CD4-positive, alpha-beta T cell (primary cell): ENCODE data around the gene PTPRD. TPM values are rescaled to one million over a fixed set of nuclear protein-coding genes. Genes with fewer than 3 reads are reported as not detected.

Experiments used
- ATAC-seq: fragments of 200-7000 bp; cut with Tn5 transposase; one replicate; pipeline ENCODE4 v1.10.0; 2022; ENCODE audit warnings: mild to moderate bottlenecking; ENCODE audit not compliant: poor library complexity
- CTCF ChIA-PET: fragments of 350-600 bp; sonication (Branson Sonifier 250); formaldehyde crosslinking; loops from one replicate; lab custom pipeline; 2021; ENCODE audit warnings: antibody characterized with exemption, inconsistent platforms; lab: Charles Lee
- POLR2A ChIA-PET: fragments of 350-600 bp; sonication (Branson Sonifier 250); formaldehyde crosslinking; loops from one replicate; lab custom pipeline; 2021; ENCODE audit warnings: antibody characterized with exemption, inconsistent platforms; lab: Charles Lee
- DNase-seq, 14 experiments: peaks; one replicate each; pipeline ENCODE4 v3.0.0-alpha.2; 2013 to 2020; ENCODE audit warnings: mixed read lengths in 2 of 14
- H3K27ac ChIP-seq, 2 donors: one replicate each; pipeline versions ENCODE4 v1.5.1 to v1.7.0; 2013; ENCODE audit warnings: low read length in 2 of 2, low read depth in 1 of 2, mild to moderate bottlenecking in 1 of 2
- H3K27me3 ChIP-seq, 2 experiments: 1 replicate in 1 of 2; 2 replicates in 1 of 2; pipeline versions ENCODE4 v1.6.1 to v1.7.0; 2013; ENCODE audit warnings: low read length in 2 of 2, control low read depth in 1 of 2, mild to moderate bottlenecking in 1 of 2, moderate library complexity in 1 of 2; ENCODE audit not compliant: insufficient read depth in 2 of 2, control insufficient read depth in 1 of 2
- H3K36me3 ChIP-seq: one replicate; pipeline ENCODE4 v1.6.1; 2013; ENCODE audit warnings: low read length, control low read depth; ENCODE audit not compliant: insufficient read depth
- H3K4me1 ChIP-seq: one replicate; pipeline ENCODE4 v1.6.1; 2013; ENCODE audit warnings: low read length, control low read depth; ENCODE audit not compliant: insufficient read depth
- H3K4me3 ChIP-seq: one replicate; pipeline ENCODE4 v1.5.1; 2013; ENCODE audit warnings: mild to moderate bottlenecking, low read length, moderate library complexity
- H3K9me3 ChIP-seq, 2 experiments: 1 replicate in 1 of 2; 2 replicates in 1 of 2; pipeline versions ENCODE4 v1.6.1 to v1.7.0; 2013; ENCODE audit warnings: low read length in 2 of 2, mild to moderate bottlenecking in 2 of 2, control low read depth in 1 of 2, moderate library complexity in 1 of 2; ENCODE audit not compliant: control insufficient read depth in 1 of 2, insufficient read depth in 1 of 2
- H3K27ac Mint-ChIP-seq: one replicate; pipeline ENCODE4 v1.8.0; 2020; ENCODE audit warnings: mixed read lengths
- H3K27me3 Mint-ChIP-seq: one replicate; pipeline ENCODE4 v1.8.0; 2021; ENCODE audit warnings: mixed read lengths
- H3K36me3 Mint-ChIP-seq: one replicate; pipeline ENCODE4 v1.8.0; 2021; ENCODE audit warnings: low read depth, mixed read lengths
- H3K4me1 Mint-ChIP-seq: one replicate; pipeline ENCODE4 v1.8.0; 2021; ENCODE audit warnings: low read depth, mixed read lengths
- H3K4me3 Mint-ChIP-seq: one replicate; pipeline ENCODE4 v1.8.0; 2020; ENCODE audit warnings: mild to moderate bottlenecking, mixed read lengths
- H3K9me3 Mint-ChIP-seq: one replicate; pipeline ENCODE4 v1.8.0; 2020; ENCODE audit warnings: mixed read lengths
- intact Hi-C, 2 experiments: fragments of 100-400 bp; cut with DNase I in 1 of 2; cut with micrococcal nuclease in 1 of 2; formaldehyde crosslinking; loops; one replicate each; pipeline versions ENCODE4 v1.15.1 to v1.9.0; 2023 to 2025; cut with DNase I, micrococcal nuclease
- total RNA-seq, 174 experiments: library from RNA in 2 of 174; stranded (reverse) in 2 of 174; gene quantifications; one replicate each; pipeline ENCODE4 v1.2.3 and lab custom pipeline; 2021 to 2026
- TF ChIP-seq, protein P1 (sequence below): fragments of 200-600 bp; IDR thresholded peaks from one replicate; pipeline ENCODE4 v1.8.0; 2022; ENCODE audit warnings: antibody characterized with exemption, mild to moderate bottlenecking

Gene PTPRD
- total RNA-seq, 2 experiments from 2014 or later: not detected

DNA sequence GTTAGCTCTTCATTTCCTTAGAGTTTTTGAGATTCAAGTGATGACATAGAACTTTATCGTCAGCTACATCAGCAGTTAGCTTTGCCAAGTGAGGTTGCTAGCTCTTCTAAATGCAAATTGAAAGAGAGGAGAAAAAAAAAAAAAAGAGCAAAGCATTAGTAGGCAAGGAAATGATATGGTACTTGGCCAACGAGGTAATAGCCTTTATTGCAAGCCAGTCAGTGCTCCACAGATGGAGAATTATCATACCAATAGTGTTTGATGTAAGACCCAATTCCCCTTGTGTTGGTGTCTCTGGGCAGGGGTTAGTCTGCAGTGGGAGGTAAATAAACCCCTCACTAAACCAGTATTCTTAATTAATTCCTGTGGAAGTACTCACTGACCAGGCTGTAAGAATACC, 992.1 kb downstream of the PTPRD start:
- Histone ChIP-seq H3K27ac (no peak overlapping the region), H3K4me3 (no peak overlapping the region), H3K27me3 (no peaks in the 10 kb centered on the region), H3K36me3 (no peaks in the 10 kb centered on the region), H3K9me3 (no peaks in the 10 kb centered on the region), H3K4me1 (no peaks in the 10 kb centered on the region)
- H3K4me3 Mint-ChIP-seq: no peak overlapping the region
- no peak for DNase-seq
- intact Hi-C loops: no loop called here
- ChIA-PET POLR2A (no interaction called here), CTCF (no interaction called here)
- ATAC-seq: no peak
- no peak overlapping the region for H3K27ac Mint-ChIP-seq
- H3K9me3 Mint-ChIP-seq: no peaks in the 10 kb centered on the region
- TF ChIP-seq, protein P1, sequence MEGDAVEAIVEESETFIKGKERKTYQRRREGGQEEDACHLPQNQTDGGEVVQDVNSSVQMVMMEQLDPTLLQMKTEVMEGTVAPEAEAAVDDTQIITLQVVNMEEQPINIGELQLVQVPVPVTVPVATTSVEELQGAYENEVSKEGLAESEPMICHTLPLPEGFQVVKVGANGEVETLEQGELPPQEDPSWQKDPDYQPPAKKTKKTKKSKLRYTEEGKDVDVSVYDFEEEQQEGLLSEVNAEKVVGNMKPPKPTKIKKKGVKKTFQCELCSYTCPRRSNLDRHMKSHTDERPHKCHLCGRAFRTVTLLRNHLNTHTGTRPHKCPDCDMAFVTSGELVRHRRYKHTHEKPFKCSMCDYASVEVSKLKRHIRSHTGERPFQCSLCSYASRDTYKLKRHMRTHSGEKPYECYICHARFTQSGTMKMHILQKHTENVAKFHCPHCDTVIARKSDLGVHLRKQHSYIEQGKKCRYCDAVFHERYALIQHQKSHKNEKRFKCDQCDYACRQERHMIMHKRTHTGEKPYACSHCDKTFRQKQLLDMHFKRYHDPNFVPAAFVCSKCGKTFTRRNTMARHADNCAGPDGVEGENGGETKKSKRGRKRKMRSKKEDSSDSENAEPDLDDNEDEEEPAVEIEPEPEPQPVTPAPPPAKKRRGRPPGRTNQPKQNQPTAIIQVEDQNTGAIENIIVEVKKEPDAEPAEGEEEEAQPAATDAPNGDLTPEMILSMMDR: no peak
- H3K27me3 Mint-ChIP-seq: no peaks in the 10 kb centered on the region
- no peaks in the 10 kb centered on the region for H3K4me1 Mint-ChIP-seq
- H3K36me3 Mint-ChIP-seq: no peaks in the 10 kb centered on the region

DNA sequence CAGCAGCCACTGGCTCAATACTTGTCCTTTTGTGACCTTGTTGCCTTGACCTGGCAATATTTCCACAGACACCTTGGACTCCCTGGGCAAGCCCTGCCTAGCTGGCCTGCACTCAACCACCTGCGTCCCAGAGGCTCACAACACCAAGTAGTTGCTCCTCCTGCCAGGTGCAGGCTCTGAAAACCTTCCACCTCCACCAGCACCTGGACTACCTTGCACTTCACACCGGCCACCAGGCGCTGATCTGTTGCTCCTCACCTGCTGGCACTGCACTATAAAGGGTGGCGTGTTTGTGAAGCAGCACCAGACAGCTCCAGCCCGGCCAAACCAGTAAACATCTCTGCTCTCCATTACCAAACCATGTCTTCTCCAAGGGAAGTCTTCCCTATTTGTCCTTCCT, 997.7 kb downstream of the PTPRD start:
- H3K36me3 ChIP-seq: no peaks in the 10 kb centered on the region
- H3K27me3 ChIP-seq: no peaks in the 10 kb centered on the region
- peaks cover 0 to 3% of the 10 kb centered on the region in 2 experiments for H3K9me3 ChIP-seq
- TF ChIP-seq, protein P1: no peak
- intact Hi-C loops: no loop called here
- POLR2A ChIA-PET: no interaction called here
- ATAC-seq: no peak
- DNase-seq: no peak
- no peaks in the 10 kb centered on the region for H3K9me3 Mint-ChIP-seq
- H3K27ac Mint-ChIP-seq: no peak overlapping the region
- H3K36me3 Mint-ChIP-seq: no peaks in the 10 kb centered on the region
- H3K4me1 Mint-ChIP-seq: peaks cover 12% of the 10 kb centered on the region
- CTCF ChIA-PET: no interaction called here
- H3K4me3 ChIP-seq: no peak overlapping the region
- no peaks in the 10 kb centered on the region for H3K27me3 Mint-ChIP-seq
- H3K4me3 Mint-ChIP-seq: no peak overlapping the region
- H3K4me1 ChIP-seq: no peaks in the 10 kb centered on the region
- no peak overlapping the region for H3K27ac ChIP-seq

DNA sequence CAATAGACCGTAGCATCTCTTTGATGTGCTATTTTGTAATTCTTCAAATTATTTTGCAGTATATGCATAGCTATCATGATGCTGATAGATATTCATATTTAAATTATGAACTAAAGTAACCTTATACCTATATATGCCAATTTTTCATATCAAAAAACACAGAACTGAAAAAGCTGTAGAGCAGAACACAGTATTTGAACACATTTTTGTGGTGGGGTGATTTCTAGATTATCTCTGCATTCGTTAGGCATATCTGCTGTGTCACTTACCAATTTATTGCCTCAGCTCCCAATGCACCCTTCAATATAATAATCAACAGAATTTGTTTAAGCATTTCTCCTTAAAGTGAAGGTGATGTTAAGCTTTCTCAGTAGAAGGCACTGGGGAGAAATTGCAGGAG, 998.2 kb downstream of the PTPRD start:
- intact Hi-C loops: no loop called here
- no peak for ATAC-seq

More for the DNA sequence above, 998.2 kb downstream of the PTPRD start:
- no peaks in the 10 kb centered on the region for H3K9me3 Mint-ChIP-seq
- no peak overlapping the region for H3K27ac Mint-ChIP-seq
- peaks cover 12% of the 10 kb centered on the region for H3K4me1 Mint-ChIP-seq
- no peak for DNase-seq
- POLR2A ChIA-PET: no interaction called here
- Histone ChIP-seq H3K27me3 (no peaks in the 10 kb centered on the region), H3K4me1 (no peaks in the 10 kb centered on the region), H3K9me3 (peaks cover 0 to 3% of the 10 kb centered on the region in 2 experiments), H3K4me3 (no peak overlapping the region), H3K36me3 (no peaks in the 10 kb centered on the region), H3K27ac (no peak overlapping the region)
- no peaks in the 10 kb centered on the region for H3K27me3 Mint-ChIP-seq
- CTCF ChIA-PET: no interaction called here
- TF ChIP-seq, protein P1: no peak
- no peak overlapping the region for H3K4me3 Mint-ChIP-seq
- no peaks in the 10 kb centered on the region for H3K36me3 Mint-ChIP-seq
